ENCODE results near the gene PODNL1. TPM values are rescaled to one million over a fixed set of nuclear protein-coding genes. Genes with fewer than 3 reads are reported as not detected.

PODNL1 gene
- total and polyA plus RNA-seq, 2 of the 13 experiments (the other 11 are each of a cell fraction or from before 2014, with no cell fraction given), result 0.18 TPM; not detected in 1

- in situ Hi-C loops (cut with HindIII; ENCODE audit: extremely low pct_ligation_motif_present, low pct_unique_long_range_greater_than_20kb), result loop anchor here (5.0 to 25.0 kb wide), 3 partner anchors 71 to 531 kb away; partner anchors contain the start of genes DCAF15, DDX39A and MISP3
- ChIA-PET CTCF (ENCODE audit: low intra/inter-chr PET ratio, low total read pairs) (interaction anchor here (1.0 to 5.0 kb wide), 3 partner anchors 21 to 192 kb away, joined by 3 to 79 read pairs (median 3); partner anchors contain the start of gene MISP3), POLR2A (interaction anchor here (1.0 to 2.1 kb wide), 3 partner anchors 125 to 256 kb away, joined by 3 to 7 read pairs (median 5); partner anchors contain the start of genes ASF1B and RFX1)
- TF ChIP-seq NONO (IDR thresholded peaks at IDR 0.05), result no peak
- 0 out of 2 replicates have a peak, but pooled peaks have one; percentile 7 for TF ChIP-seq NONO (CRISPR knock-in tag; conservative IDR thresholded peaks at IDR 0.05)
- TF ChIP-seq MNT (IDR thresholded peaks at IDR 0.05), result no peak
- peak; percentile 6; the same call in 1 of the 2 replicates for TF ChIP-seq NR2F2 (IDR thresholded peaks at IDR 0.05; ENCODE audit: borderline replicate concordance, low read depth)
- TF ChIP-seq TOE1 (CRISPR knock-in tag; IDR thresholded peaks at IDR 0.05), result no peak
- no peak for TF ChIP-seq HOXD1 (CRISPR knock-in tag; IDR thresholded peaks at IDR 0.05)
- TF ChIP-seq SALL1 (CRISPR knock-in tag; IDR thresholded peaks at IDR 0.05), result 0 out of 2 replicates have a peak, but pooled peaks have one; percentile 25
- no peak for TF ChIP-seq ZNF775 (CRISPR knock-in tag; IDR thresholded peaks at IDR 0.05; ENCODE audit: borderline replicate concordance)
- TF ChIP-seq KAT8 (CRISPR knock-in tag; IDR thresholded peaks at IDR 0.05), result peak; percentile 11; the same call in 1 of the 2 replicates
- TF ChIP-seq UBTF (CRISPR knock-in tag; IDR thresholded peaks at IDR 0.05), result peak; percentile 43
- peak; percentile 31; the same call in 1 of the 2 replicates for TF ChIP-seq HDAC1 (CRISPR knock-in tag; IDR thresholded peaks at IDR 0.05)
- 0 out of 2 replicates have a peak, but pooled peaks have one; percentile 23 for TF ChIP-seq ETV5 (CRISPR knock-in tag; IDR thresholded peaks at IDR 0.05; ENCODE audit: borderline replicate concordance)
- no peak for TF ChIP-seq MAX (IDR thresholded peaks at IDR 0.05)
- TF ChIP-seq SP5 (CRISPR knock-in tag; IDR thresholded peaks at IDR 0.05; ENCODE audit: borderline replicate concordance, low read depth), result peak; percentile 76
- no peak for TF ChIP-seq ZNF639 (CRISPR knock-in tag; conservative IDR thresholded peaks at IDR 0.05)
- no peak for TF ChIP-seq GTF2F1 (IDR thresholded peaks at IDR 0.05; ENCODE audit: low read length)
- peak; percentile 35; the same call in 1 of the 2 replicates for TF ChIP-seq ZNF574 (CRISPR knock-in tag; IDR thresholded peaks at IDR 0.05)
These were observed 56.9 kb downstream of the PODNL1 start for GRCh38 chr19:13881251-13881691.

More at GRCh38 chr19:13881251-13881691, 56.9 kb downstream of the PODNL1 start:
- no TSS peak for BruUV-seq (replicated peaks)
- no peak overlapping the region for H3K27ac ChIP-seq (ENCODE audit: extremely low read length, insufficient read depth, low read length)
- peak overlapping the region; percentile 20 for H2AFZ ChIP-seq (ENCODE audit: low read length)
- peak; percentile 68 for ATAC-seq
- no peaks in the 10 kb centered on the region for H4K20me1 ChIP-seq (ENCODE audit: insufficient read depth, low read length)
- no peaks in the 10 kb centered on the region for H3K79me2 ChIP-seq (ENCODE audit: insufficient read depth, low read length)
- no peak for FAIRE-seq
- peak overlapping the region; percentile 50 to 74 (median 55); a peak in 5 of 6 replicates for H3K4me3 ChIP-seq (replicated peaks in 1 of 3; ENCODE audit: insufficient read depth in 1 of 3, low read depth in 2 of 3, low read length in 3 of 3)
- H3K4me1 ChIP-seq (ENCODE audit: insufficient read depth, low read length), result peaks cover 48% of the 10 kb centered on the region
- H3K9ac ChIP-seq (ENCODE audit: insufficient read depth, low read depth, low read length), result peak overlapping the region; percentile 58
- peak overlapping the region; percentile 95 for H3K4me2 ChIP-seq (ENCODE audit: low read depth, low read length)
- 1% methylated on average over 12 of the region's 12 CpGs for WGBS (ENCODE audit: low lambda C conversion rate)
- peaks cover 1 to 17% of the 10 kb centered on the region in 2 experiments; a peak in 2 of 5 replicates for H3K27me3 ChIP-seq (ENCODE audit: control insufficient read depth in 1 of 2, insufficient read depth in 2 of 2, low read length in 2 of 2)
- H3K9me3 ChIP-seq (ENCODE audit: low read length), result no peaks in the 10 kb centered on the region
- H3K36me3 ChIP-seq (replicated peaks in 1 of 2; ENCODE audit: control insufficient read depth in 1 of 2, insufficient read depth in 2 of 2, low read length in 2 of 2), result no peaks in the 10 kb centered on the region
- intact Hi-C loops (cut with micrococcal nuclease; ENCODE audit: unreplicated experiment), result loop anchor here (2.0 kb wide), 1 partner anchor 72 kb away; the partner anchor contains the start of gene DCAF15
- DNase-seq (ENCODE audit: low spot score), result peak; percentile 45
